Germinal center (tissue), 1 donor: ENCODE data around the gene TECPR2.

Experiments
- DNase-seq: peaks from one replicate; pipeline ENCODE4 v3.0.0; 2012; ENCODE audit warnings: mixed read lengths, low spot score

The TECPR2 gene

GRCh38 chr14:102469261-102469660 lies 106.5 kb downstream of the TECPR2 start:
- DNase-seq: no peak

GRCh38 chr14:102471921-102472790 lies 109.4 kb downstream of the TECPR2 start:
- DNase-seq: no peak

GRCh38 chr14:102472791-102473150 lies 110.0 kb downstream of the TECPR2 start:
- no peak for DNase-seq

- no peak for DNase-seq
Observed at GRCh38 chr14:102473559-102473958, 110.8 kb downstream of the TECPR2 start.

- DNase-seq: no peak
Observed at GRCh38 chr14:102474934-102475333, 112.2 kb downstream of the TECPR2 start.

DNA sequence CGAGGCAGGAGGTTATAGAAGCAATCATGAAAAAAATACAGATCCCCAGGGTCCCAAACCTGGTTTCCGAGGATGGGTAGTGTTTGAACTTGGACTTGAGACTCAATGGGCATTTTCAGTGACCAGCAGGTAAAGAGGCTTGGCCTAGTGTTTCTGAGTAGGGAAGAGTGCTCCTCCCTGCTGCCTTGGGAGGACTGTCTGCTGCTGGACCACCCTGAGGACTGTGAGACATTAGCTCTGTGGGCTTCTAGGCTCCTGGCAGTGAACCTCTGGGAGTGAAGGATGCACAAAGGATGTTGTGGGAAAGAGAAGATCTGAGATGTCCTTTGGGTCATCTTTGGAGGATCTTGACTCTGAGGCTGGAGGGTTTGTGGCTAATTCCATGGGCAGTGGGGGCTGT lies 116.4 kb downstream of the TECPR2 start:
- DNase-seq: no peak

- no peak for DNase-seq
Observed at GRCh38 chr14:102479777-102480176, 117.0 kb downstream of the TECPR2 start.

- DNase-seq: no peak
Observed at GRCh38 chr14:102481371-102481770, 118.6 kb downstream of the TECPR2 start.

DNA sequence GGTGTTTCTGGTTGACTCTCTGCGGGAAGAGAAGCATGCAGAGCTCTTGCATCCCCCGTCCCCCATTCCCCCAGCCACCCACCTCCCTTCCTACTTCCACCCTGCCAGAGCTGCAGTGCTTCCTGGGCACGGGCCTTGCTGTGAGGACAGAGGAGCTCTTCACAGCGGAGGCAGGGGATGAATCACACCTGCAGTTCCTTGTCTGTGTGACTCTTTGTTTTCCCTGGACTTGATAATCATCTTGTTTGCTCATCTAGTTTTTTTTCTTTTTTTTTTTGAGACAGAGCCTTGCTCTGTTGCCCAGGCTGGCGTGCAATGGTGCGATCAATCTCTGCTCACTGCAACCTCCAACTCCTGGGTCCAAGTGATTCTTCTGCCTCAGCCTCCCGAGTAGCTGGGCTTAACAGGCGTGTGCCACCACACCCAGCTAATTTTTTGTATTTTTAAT lies 119.1 kb downstream of the TECPR2 start:
- no peak for DNase-seq

GRCh38 chr14:102484316-102484715 lies 121.6 kb downstream of the TECPR2 start:
- no peak for DNase-seq

DNA sequence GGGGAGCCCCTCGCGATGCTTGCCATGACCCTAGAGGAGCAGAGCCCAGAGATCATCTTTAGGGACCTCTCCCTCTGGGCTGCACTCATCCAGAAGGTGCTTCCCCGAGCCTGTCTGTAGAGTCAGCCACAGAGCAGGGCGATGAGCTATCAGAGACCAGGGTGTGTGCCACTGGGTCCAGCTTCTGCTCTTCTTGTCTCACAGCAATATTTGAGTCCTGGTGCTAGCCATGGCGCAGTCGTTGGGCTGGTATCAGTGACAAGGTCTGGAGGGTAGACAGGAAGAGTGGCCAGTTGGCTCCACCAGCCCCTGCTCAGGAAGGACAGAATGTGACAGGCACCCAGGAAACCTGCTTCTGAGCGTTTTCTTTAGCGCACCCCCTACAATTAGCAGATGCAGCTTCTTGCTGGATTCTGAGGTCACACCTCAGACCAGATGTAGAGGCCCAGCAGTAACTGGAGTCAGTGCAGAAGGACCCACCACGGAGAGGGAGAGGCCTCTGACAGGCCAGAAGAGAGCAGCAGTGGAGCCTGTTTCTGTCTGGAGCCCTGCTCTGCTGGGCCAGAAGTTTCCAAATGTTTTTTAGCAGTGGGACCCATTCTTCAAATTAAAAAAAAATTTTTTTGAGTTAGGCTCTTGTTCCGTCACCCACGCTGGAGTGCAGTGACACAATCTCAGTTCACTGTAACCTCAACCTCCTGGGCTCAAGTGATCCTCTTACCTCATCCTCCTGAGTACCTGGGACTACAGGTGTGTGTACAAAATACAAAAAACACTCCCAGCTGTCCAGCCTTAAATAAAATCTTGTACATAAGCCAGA lies 123.2 kb downstream of the TECPR2 start:
- DNase-seq: no peak

DNA sequence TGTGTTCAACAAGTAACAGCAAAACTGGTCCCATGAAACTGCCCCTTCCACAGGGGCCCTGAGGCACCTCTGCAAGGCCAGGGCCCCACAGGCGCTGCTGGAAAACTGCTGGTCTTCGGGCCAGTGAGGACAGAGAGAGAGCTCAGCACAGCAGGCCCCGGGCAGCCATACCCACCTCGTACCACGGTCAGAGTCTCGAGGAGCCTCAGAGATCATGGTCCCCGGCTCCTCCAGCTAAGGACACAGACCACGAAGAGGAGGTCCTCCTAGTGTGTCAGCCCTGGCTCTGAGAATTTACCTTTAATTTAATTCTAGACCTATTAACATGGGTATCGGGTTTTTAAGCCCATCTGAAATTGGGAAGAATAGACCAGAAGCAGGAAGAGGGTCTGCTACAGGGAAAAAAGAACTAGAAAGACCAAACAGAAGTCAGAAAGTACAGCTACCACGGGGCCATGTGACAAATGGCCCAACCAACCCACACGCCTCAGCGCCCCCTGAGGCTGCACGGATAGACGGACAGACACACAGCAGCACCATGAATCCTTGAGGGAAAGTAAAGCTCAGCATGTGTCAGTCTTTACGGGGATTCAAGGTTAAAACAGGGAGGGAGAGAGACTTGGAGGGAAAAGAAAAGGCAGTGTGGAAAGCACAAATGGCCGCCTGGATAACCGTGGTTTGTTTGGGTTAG lies 123.9 kb downstream of the TECPR2 start:
- no peak for DNase-seq

- DNase-seq: no peak
Observed at GRCh38 chr14:102487204-102487577, 124.5 kb downstream of the TECPR2 start.

DNA sequence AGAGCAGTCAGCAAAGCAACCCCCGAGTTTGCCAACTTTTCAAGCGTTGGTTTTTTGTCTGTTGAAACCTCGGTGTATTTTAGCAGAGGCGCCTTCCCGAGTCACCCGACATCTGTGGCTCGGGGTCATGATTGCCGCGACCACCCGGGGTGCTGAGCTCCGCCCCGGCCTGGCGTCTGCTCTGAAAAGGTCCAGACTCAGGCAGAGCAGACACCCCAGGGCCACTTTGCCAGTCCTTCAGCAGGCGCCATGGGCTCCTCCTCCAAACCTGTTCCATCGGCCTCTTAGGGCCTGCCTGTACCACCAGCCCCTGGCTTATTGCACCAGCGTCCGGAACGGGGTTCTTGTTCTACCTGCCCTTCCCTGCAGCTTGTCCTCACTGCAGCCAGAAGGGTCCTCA lies 127.7 kb downstream of the TECPR2 start:
- no peak for DNase-seq

DNA sequence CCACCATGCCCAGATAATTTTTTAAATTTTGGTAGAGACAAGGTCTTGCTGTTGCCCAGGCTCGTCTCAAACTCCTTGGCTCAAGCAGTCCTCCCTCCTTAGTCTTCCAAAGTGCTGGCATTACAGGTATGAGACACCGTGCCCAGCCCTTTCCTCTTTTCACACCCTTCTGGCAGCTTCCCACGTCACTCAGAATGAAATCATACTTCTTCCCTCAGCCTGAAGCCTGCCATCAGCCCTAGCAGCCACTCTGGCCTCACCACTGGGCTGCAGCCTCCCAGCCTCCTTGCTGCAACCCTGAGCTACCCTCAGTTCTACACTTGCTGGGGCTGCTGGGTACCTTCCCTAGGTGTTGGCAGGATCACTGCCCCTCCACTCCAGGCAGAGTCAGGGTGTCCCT lies 128.6 kb downstream of the TECPR2 start:
- no peak for DNase-seq

- no peak for DNase-seq
Observed at GRCh38 chr14:102491786-102492530, 129.2 kb downstream of the TECPR2 start.

- DNase-seq: no peak
Observed at GRCh38 chr14:102492531-102492910, 129.8 kb downstream of the TECPR2 start.

- DNase-seq: no peak
Observed at GRCh38 chr14:102493096-102493495, 130.4 kb downstream of the TECPR2 start.

DNA sequence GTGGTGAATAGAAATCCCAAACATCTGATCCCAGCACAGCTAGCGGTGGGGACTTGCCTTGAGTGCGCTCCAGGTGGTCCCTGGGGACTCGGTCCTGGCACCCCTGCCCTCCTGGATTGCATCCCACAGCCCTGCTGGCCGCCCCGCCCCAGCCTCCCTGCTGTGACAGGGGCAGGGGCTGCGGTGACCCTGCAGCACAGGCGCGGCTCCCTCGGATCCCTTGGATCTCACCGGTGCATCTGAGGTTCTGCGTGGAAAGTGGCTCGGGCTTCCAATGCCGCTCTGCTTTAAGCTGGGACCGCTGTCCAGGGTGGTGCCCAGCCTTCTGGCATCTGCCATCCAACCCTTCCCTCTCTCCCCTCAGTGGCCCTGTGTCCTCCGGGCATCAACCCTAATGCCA lies 130.8 kb downstream of the TECPR2 start:
- no peak for DNase-seq

- DNase-seq: no peak
Observed at GRCh38 chr14:102495491-102496330, 133.0 kb downstream of the TECPR2 start.

GRCh38 chr14:102496331-102496691 lies 133.6 kb downstream of the TECPR2 start:
- no peak for DNase-seq
